GM18507 (cell line): ENCODE measurements around the gene ST6GALNAC4.

Source experiments
- DNase-seq: peaks from one replicate; pipeline ENCODE4 v3.0.0; 2011; ENCODE audit warnings: low read depth; ENCODE audit not compliant: insufficient read length; ENCODE audit errors: extremely low spot score
- FAIRE-seq: peaks from 2 replicates; lab custom pipeline; 2011; peaks lifted over from hg19 to GRCh38; lab: Jason Lieb, UNC

ST6GALNAC4 gene

GRCh38 chr9:127931092-127931881 is 14.4 kb upstream of the ST6GALNAC4 start:
- FAIRE-seq (no peak), DNase-seq (no peak)

- peak; percentile 86 for DNase-seq
- peak; percentile 78 for FAIRE-seq
These were observed 13.6 kb upstream of the ST6GALNAC4 start, which contains the start of gene PIP5KL1 for GRCh38 chr9:127930231-127931091. TSS of gene PIP5KL1 (minus strand) at chr9:127930777. CDS start at chr9:127930752, 25 bp downstream.

DNA sequence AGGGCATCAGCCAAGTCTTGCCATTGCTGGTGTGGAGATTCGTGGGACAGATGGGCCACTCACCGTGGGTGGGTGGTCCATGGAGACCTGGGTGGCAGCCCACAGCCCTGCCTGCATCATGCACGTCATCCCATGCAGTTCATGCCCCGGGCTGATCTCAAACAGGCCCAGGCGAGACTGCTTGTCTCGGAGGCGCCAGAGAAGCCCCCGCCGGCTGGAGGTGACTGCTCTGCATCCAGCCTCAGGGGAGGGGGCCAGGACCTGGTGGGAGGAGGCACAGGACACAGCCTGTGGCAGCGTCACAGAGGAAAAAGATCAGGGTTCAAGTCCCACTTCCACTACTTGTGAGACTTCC is 12.8 kb upstream of the ST6GALNAC4 start:
- no peak for DNase-seq
- FAIRE-seq: no peak

DNA sequence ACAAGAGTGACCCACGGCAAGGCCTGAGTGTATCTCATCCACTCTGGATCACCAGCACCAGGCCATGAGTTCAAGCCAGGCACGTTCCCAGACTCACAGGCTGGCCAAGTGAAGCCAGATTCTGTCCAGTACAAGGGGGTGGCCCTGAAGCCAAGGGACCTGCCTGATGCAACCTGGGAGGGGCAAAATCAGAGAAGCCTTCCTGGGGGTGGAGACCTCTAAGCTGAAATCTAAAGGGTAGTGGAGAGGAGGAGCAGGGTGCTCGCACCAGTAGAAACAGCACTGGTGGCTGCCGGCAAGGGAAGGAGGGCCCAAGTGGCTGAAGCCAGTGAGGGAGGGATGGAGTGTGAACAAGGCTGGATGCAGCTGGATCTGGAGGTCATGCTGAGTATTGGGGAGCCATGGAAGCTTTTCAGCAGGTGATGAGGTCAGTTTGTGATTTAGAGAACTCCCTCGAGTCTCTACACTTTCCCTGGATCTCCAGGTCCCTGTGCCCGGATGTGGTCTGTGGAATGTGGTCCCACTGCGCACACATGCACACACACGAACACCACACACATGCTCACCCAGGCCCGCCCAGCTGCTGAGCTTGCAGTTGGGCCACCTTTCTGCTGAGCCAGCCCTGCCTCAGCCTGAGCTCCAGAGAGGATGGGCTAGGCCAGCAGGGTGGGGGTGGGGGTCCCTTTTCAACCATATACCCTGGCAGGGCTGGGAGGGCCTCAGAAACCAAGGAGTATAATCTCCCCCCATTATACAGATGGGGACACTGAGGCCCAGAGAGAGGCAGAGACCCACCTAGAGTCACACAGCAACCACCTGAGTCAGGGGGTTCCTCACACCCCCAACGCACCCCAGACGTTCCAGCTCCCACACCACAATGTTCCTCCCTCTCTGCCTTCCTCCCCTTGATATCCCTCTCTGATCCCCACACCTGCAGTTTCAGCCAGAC is 12.1 kb upstream of the ST6GALNAC4 start:
- FAIRE-seq (no peak), DNase-seq (no peak)

- no peak for DNase-seq
- no peak for FAIRE-seq
These were observed 11.3 kb upstream of the ST6GALNAC4 start for GRCh38 chr9:127927988-127928675.

DNA sequence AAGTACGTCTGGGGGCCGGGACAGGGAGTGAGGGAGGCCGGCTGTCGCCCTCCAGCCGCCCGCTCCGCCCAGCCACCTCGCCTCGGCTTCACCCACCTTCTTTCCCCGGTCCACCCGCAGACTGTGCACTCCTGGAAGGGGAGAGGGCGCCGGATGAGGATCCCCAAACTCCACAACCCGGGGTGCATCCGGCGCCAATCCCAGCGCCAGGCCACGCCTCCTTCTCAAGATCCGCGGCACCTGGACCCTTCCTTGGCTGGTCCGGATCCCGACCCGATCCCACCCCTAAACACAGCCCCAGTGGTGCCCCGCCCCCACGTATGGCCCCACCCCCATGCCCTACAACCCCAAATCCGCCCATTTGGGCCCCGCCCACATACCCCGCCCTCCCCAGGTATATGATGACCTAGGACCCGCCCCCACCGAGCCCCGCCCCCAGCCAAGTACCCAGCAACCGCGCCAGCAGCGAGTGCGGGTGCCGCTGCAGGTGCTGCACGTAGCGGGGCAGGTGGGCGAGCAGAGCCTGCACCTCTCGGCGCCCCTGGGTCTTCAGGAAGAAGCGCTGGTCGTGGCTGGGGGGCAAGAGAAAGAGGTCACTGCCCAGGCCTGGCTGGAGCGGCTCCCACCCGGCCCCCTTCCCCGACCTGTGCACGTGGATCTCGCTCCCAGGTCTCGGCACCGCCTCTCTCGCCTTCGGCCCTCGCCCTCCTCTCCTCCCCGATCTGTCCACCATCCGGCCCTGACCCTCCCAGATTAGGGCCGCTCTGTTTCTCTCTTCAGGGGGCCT is 10.6 kb upstream of the ST6GALNAC4 start:
- DNase-seq: no peak
- no peak for FAIRE-seq

DNA sequence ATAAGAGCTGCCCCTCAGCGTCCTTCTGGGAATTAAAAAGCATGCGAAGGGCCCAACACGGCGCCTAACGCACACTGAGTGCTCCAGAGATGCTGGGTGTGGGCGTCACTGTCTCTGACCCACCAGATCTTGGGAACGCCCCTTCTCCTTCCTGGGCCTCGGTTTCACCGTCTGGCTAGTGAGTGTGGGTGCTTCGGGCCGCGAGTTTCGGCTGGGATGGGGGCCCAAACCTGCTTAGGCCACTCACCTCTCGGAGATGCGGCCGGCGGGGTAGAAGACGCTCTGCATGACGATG is 10.0 kb upstream of the ST6GALNAC4 start:
- FAIRE-seq (no peak), DNase-seq (no peak)

GRCh38 chr9:127925959-127926905 is 9.4 kb upstream of the ST6GALNAC4 start:
- no peak for DNase-seq
- no peak for FAIRE-seq

DNA sequence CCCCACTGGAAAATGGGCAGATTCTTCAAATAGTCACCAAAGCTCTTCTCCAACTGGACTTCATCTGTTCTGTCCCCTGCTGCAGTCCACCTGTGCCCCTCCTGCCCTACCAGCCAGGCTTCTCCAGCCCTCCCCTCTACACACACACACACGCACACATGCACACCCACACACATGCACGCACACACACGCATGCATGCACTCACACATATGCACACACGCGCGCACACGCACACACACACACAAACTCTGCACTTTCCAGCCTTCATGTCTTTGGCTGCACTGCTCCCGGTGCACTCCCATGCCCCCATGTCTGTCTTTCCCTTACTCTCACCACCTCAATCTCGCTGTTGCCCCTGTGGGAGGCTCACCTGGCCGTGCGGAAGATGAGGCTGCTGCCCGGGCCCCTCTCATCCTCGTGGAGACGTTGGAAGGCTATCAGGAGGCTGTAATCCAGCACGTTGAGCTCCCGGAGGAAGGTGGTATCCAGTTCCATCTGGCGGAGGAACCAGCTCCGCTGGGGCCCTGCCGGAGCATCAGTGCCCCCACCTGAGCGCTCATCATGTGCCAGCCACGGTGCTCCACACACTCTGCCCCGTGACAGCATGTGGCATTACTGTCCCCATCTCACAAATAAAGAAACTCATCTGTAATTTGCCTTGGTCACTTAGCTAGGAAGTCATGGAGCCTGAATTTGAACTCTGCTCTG is 8.0 kb upstream of the ST6GALNAC4 start:
- no peak for DNase-seq
- no peak for FAIRE-seq

DNA sequence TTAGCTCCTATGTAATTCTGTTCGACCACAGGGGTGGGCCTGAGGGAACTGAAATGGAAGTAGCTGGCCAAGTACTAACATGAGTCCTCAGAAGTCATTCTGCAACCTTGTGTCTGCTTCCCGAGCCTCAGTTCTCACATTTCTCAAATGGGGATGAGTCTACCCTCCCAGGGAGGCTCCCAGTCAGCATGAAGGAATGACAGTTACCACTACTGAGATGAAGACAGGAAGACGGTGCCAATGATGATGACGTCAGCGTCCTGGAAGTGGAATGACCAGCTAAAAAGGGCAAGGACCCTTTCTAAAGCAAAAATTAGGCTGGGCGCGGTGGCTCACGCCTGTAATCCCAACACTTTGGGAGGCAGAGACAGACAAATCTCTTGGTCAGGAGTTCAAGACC is 6.9 kb upstream of the ST6GALNAC4 start:
- FAIRE-seq (no peak), DNase-seq (no peak)

GRCh38 chr9:127923046-127923445 is 6.2 kb upstream of the ST6GALNAC4 start:
- DNase-seq (no peak), FAIRE-seq (no peak)

GRCh38 chr9:127921557-127922120 is 4.8 kb upstream of the ST6GALNAC4 start:
- peak; percentile 75 for DNase-seq

DNA sequence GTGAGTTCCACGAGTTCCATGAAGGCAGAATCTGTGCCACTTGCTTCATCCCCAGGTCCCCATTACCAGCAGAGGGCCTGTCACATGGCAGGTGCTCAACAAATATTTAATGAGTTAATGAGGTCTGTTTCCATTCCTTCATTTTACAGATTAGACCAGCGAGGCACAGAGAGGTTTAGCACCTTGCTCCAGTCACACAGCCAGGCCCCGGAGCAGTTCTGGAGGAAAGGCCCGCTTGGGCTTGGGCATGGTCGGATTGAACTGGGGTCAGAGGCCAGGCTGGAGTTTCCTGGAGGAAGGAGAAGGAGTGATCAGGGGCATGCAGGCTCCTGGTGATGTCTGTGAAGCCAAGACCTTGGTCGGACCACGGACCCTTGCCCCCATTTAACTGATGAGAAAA is 4.0 kb upstream of the ST6GALNAC4 start:
- FAIRE-seq: no peak
- no peak for DNase-seq

More at GRCh38 chr9:127921557-127922120, 4.8 kb upstream of the ST6GALNAC4 start:
- peak; percentile 78 for FAIRE-seq

DNA sequence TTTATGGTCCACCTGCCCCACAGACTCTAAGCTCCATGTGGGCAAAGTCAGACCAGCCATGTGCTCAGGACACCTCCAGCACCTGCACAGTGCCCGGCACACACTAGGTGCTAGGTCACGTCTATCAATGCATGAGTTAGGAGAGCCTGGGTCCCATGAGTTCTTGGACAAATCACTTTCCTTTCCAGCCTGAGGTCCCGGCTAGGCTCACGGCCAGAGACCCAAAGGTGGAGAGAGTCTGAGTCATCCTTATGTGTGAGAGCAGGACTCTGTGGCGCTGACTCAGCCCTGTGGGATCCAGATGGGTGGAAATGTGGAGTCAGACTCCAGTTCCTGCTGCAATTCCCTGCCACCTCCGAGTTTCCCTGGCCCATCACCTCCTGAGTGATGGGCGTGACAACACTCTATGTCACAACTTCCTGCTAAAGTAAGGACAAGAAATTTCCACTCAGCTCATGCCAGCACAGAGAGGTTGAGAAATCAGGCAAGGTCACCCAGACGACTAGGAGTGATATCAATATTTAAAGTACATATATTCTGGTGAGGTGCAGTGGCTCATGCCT is 2.5 kb upstream of the ST6GALNAC4 start:
- DNase-seq: no peak
- FAIRE-seq: no peak

GRCh38 chr9:127918183-127919107 is 1.6 kb upstream of the ST6GALNAC4 start:
- FAIRE-seq (no peak), DNase-seq (no peak)
